ENCODE data around the gene C5orf15. TPM values are rescaled to one million over a fixed set of nuclear protein-coding genes. Genes with fewer than 3 reads are reported as not detected.

Gene C5orf15
- total and polyA plus RNA-seq, 9 of the 15 experiments (the other 6 are each of a cell fraction or from before 2014, with no cell fraction given) = 23.3 to 50.7 (median 35.5) TPM

DNA sequence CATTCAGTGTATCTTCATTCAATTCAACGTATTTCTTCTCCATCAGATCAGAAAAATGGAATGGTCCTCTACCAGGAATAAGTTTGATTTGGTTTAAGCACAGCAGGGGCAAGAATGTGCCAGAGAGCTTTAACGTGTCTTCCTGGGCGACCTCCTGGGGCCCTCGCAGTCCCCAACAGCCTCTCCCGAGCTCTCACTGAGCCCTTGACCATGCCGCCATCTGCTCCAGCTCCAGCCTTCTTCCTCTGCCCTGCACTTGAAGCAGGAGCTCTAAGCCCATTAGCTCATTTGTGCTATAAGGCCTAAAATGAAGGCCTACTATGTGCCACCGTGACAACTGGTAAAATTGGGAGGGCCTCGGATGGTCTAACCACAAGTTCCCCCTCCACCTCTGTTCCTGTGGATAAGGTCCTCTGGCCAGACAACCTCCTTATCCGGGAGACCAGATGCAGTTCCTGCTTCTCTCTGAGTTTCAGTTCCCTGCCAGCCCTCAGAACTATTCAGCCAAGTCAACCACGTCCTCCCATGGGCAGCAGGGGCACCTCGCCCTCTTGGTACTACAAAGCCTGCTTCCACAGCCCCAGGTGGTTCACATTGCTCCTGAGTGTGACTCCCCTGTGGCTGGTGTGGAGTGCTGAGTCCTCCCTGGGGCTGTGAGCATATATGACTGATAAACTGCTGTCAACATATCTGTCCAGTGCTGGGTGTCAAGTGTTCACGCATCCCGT lies 35.8 kb downstream of the C5orf15 start (continued):
- no peak for TF ChIP-seq ZNF507 (tag; conservative IDR thresholded peaks at IDR 0.05)
- peak; percentile 77 for TF ChIP-seq HDAC3 (IDR thresholded peaks at IDR 0.05; ENCODE audit: borderline replicate concordance, partially characterized antibody)
- TF ChIP-seq HMGN3 (IDR thresholded peaks at IDR 0.05; ENCODE audit: borderline replicate concordance, extremely low read depth, insufficient read length, low read depth, low read length) = peak; percentile 68
- no peak for TF ChIP-seq MCM3 (IDR thresholded peaks at IDR 0.05)
- TF ChIP-seq TOE1 (IDR thresholded peaks at IDR 0.05; ENCODE audit: borderline replicate concordance) = no peak
- TF ChIP-seq TOE1 (CRISPR knock-in tag; IDR thresholded peaks at IDR 0.05; ENCODE audit: borderline replicate concordance, low read depth) = no peak
- TF ChIP-seq BRF1 (IDR thresholded peaks at IDR 0.05; ENCODE audit: borderline replicate concordance, extremely low read depth, insufficient read length) = no peak
- peak; percentile 78 for TF ChIP-seq SPI1 (IDR thresholded peaks at IDR 0.05; ENCODE audit: borderline replicate concordance, low read depth, low read length)
- TF ChIP-seq, protein P1, sequence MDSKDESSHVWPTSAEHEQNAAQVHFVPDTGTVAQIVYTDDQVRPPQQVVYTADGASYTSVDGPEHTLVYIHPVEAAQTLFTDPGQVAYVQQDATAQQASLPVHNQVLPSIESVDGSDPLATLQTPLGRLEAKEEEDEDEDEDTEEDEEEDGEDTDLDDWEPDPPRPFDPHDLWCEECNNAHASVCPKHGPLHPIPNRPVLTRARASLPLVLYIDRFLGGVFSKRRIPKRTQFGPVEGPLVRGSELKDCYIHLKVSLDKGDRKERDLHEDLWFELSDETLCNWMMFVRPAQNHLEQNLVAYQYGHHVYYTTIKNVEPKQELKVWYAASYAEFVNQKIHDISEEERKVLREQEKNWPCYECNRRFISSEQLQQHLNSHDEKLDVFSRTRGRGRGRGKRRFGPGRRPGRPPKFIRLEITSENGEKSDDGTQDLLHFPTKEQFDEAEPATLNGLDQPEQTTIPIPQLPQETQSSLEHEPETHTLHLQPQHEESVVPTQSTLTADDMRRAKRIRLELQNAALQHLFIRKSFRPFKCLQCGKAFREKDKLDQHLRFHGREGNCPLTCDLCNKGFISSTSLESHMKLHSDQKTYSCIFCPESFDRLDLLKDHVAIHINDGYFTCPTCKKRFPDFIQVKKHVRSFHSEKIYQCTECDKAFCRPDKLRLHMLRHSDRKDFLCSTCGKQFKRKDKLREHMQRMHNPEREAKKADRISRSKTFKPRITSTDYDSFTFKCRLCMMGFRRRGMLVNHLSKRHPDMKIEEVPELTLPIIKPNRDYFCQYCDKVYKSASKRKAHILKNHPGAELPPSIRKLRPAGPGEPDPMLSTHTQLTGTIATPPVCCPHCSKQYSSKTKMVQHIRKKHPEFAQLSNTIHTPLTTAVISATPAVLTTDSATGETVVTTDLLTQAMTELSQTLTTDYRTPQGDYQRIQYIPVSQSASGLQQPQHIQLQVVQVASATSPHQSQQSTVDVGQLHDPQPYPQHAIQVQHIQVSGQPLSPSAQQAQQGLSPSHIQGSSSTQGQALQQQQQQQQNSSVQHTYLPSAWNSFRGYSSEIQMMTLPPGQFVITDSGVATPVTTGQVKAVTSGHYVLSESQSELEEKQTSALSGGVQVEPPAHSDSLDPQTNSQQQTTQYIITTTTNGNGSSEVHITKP (IDR thresholded peaks at IDR 0.05; ENCODE audit: partially characterized antibody) = peak; percentile 86
- TF ChIP-seq ELF2 (CRISPR knock-in tag; IDR thresholded peaks at IDR 0.05) = no peak
- TF ChIP-seq ZNF561 (CRISPR knock-in tag; conservative IDR thresholded peaks at IDR 0.05) = no peak
- TF ChIP-seq RBM25 (IDR thresholded peaks at IDR 0.05; ENCODE audit: low read depth, low read length, severe bottlenecking) = no peak
- no peak for TF ChIP-seq ATF1 (CRISPR knock-in tag; IDR thresholded peaks at IDR 0.05)
- no peak for TF ChIP-seq ATF1 (tag; IDR thresholded peaks at IDR 0.05)
- no peak for TF ChIP-seq ASH1L (IDR thresholded peaks at IDR 0.05; ENCODE audit: borderline replicate concordance, low read depth, partially characterized antibody)
- TF ChIP-seq NBN (IDR thresholded peaks at IDR 0.05; ENCODE audit: low read depth) = peak; percentile 43; the same call in 1 of the 2 replicates
- TF ChIP-seq MEIS2 (IDR thresholded peaks at IDR 0.05; ENCODE audit: partially characterized antibody) = peak; percentile 75
- TF ChIP-seq RBM15 (IDR thresholded peaks at IDR 0.05; ENCODE audit: insufficient read depth, low read length) = no peak
- no peak for TF ChIP-seq HNRNPH1 (optimal IDR thresholded peaks at IDR 0.05; ENCODE audit: low read depth, low read length)
- no peak for TF ChIP-seq ATF2 (CRISPR knock-in tag; IDR thresholded peaks at IDR 0.05)
- no peak for TF ChIP-seq ZNF699 (CRISPR knock-in tag; IDR thresholded peaks at IDR 0.05; ENCODE audit: insufficient replicate concordance)
- TF ChIP-seq, protein P2, sequence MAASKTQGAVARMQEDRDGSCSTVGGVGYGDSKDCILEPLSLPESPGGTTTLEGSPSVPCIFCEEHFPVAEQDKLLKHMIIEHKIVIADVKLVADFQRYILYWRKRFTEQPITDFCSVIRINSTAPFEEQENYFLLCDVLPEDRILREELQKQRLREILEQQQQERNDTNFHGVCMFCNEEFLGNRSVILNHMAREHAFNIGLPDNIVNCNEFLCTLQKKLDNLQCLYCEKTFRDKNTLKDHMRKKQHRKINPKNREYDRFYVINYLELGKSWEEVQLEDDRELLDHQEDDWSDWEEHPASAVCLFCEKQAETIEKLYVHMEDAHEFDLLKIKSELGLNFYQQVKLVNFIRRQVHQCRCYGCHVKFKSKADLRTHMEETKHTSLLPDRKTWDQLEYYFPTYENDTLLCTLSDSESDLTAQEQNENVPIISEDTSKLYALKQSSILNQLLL (CRISPR knock-in tag; IDR thresholded peaks at IDR 0.05; ENCODE audit: borderline replicate concordance) = no peak
- peak; percentile 39 to 53; a peak in 2 of 4 replicates for TF ChIP-seq TEAD1 (CRISPR knock-in tag; IDR thresholded peaks at IDR 0.05)

All from K562 (cell line).